Hepatocyte (in vitro differentiated cells): ENCODE results near the gene ROBO1.

ENCODE experiments used
- EZH2 ChIP-seq: fragments of 200-600 bp; sonication (generic); IDR thresholded peaks from 2 replicates; pipeline ENCODE4 v1.6.1; 2016; ENCODE audit warnings: antibody characterized with exemption, mild to moderate bottlenecking, borderline replicate concordance
- EZH2phosphoT487 ChIP-seq: fragments of 200-600 bp; sonication (generic); IDR thresholded peaks from one replicate; pipeline ENCODE4 v1.6.1; 2018; ENCODE audit warnings: antibody characterized with exemption, mild to moderate bottlenecking, low read depth, moderate library complexity; ENCODE audit not compliant: unreplicated experiment, severe bottlenecking
- TF ChIP-seq, protein P1 (sequence below): fragments of 200-600 bp; sonication (generic); IDR thresholded peaks from 2 replicates; pipeline ENCODE4 v1.5.1; 2016; ENCODE audit warnings: antibody characterized with exemption, mild to moderate bottlenecking; ENCODE audit not compliant: poor library complexity

DNA sequence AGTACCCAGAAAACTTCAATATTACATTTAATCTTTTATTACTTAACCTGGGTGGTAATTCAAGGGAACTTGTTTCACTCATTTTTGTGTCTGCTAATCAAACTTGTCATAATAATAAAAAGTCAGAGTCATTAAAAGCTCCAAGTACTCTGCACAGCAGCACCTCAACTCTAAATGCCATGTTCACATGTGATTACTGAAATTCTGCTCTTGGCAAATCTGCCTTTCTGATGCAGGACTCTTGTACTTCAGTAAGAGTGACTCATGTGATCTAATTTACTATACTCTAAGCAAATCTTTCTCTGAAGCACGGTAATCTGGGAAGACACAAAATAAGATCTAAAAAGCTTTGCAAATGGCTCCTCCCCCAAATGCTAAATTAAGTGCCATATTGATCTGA lies 6.4 kb downstream of the ROBO1 start:
- TF ChIP-seq, protein P1, sequence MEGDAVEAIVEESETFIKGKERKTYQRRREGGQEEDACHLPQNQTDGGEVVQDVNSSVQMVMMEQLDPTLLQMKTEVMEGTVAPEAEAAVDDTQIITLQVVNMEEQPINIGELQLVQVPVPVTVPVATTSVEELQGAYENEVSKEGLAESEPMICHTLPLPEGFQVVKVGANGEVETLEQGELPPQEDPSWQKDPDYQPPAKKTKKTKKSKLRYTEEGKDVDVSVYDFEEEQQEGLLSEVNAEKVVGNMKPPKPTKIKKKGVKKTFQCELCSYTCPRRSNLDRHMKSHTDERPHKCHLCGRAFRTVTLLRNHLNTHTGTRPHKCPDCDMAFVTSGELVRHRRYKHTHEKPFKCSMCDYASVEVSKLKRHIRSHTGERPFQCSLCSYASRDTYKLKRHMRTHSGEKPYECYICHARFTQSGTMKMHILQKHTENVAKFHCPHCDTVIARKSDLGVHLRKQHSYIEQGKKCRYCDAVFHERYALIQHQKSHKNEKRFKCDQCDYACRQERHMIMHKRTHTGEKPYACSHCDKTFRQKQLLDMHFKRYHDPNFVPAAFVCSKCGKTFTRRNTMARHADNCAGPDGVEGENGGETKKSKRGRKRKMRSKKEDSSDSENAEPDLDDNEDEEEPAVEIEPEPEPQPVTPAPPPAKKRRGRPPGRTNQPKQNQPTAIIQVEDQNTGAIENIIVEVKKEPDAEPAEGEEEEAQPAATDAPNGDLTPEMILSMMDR = no peak
- no peak for TF ChIP-seq EZH2
- TF ChIP-seq EZH2phosphoT487 = no peak
